ENCODE data around the gene HOXD1. TPM values are rescaled to one million over a fixed set of nuclear protein-coding genes. Genes with fewer than 3 reads are reported as not detected.

HOXD1 gene
- total RNA-seq, 4 donors from 2014 or later: 0.38 to 2.1 (median 1.1) TPM

DNA sequence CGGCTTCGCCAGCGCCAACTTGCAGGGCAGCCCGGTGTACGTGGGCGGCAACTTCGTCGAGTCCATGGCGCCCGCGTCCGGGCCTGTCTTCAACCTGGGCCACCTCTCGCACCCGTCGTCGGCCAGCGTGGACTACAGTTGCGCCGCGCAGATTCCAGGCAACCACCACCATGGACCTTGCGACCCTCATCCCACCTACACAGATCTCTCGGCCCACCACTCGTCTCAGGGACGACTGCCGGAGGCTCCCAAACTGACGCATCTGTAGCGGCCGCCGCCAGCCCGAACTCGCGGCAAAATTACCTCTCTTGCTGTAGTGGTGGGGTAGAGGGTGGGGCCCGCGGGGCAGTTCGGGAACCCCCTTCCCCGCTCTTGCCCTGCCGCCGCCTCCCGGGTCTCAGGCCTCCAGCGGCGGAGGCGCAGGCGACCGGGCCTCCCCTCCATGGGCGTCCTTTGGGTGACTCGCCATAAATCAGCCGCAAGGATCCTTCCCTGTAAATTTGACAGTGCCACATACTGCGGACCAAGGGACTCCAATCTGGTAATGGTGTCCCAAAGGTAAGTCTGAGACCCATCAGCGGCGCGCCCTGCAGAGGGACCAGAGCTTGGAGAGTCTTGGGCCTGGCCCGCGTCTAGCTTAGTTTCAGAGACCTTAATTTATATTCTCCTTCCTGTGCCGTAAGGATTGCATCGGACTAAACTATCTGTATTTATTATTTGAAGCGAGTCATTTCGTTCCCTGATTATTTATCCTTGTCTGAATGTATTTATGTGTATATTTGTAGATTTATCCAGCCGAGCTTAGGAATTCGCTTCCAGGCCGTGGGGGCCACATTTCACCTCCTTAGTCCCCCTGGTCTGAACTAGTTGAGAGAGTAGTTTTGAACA is 16.2 kb upstream of the HOXD1 start:
- TF ChIP-seq, protein P1, sequence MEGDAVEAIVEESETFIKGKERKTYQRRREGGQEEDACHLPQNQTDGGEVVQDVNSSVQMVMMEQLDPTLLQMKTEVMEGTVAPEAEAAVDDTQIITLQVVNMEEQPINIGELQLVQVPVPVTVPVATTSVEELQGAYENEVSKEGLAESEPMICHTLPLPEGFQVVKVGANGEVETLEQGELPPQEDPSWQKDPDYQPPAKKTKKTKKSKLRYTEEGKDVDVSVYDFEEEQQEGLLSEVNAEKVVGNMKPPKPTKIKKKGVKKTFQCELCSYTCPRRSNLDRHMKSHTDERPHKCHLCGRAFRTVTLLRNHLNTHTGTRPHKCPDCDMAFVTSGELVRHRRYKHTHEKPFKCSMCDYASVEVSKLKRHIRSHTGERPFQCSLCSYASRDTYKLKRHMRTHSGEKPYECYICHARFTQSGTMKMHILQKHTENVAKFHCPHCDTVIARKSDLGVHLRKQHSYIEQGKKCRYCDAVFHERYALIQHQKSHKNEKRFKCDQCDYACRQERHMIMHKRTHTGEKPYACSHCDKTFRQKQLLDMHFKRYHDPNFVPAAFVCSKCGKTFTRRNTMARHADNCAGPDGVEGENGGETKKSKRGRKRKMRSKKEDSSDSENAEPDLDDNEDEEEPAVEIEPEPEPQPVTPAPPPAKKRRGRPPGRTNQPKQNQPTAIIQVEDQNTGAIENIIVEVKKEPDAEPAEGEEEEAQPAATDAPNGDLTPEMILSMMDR (IDR thresholded peaks at IDR 0.05; ENCODE audit: low read depth): no peak

DNA sequence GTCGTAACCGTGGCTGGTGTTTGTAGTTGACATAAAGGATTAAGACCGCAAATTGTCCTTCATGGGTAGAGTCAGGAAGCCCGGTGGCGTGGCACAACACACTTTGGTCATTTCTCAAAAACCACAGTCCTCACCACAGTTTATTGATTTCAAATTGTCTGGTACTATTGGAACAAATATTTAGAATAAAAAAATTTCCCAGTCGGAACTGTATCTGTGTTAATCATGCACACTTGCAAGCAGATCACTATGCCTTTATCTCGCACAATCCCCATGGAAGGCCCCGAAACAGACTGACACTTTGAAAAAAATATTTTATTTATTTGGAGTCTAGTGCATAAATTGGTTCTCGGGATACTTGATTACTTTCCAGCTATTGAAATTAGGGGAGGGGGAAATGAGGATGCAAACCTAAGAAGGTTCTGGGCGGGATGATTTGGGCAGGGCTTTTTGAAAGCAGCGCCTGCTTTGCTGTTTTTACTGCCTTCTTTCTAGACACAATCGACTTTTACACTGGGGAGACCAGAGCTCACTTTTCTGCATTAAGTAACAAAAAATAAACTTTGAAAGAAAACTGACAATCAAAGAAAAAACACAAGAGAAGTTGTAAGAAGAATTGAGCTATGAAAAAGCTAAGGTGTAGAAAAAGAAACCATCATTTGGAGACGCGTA is 15.4 kb upstream of the HOXD1 start:
- TF ChIP-seq, protein P1 (IDR thresholded peaks at IDR 0.05; ENCODE audit: low read depth): no peak

DNA sequence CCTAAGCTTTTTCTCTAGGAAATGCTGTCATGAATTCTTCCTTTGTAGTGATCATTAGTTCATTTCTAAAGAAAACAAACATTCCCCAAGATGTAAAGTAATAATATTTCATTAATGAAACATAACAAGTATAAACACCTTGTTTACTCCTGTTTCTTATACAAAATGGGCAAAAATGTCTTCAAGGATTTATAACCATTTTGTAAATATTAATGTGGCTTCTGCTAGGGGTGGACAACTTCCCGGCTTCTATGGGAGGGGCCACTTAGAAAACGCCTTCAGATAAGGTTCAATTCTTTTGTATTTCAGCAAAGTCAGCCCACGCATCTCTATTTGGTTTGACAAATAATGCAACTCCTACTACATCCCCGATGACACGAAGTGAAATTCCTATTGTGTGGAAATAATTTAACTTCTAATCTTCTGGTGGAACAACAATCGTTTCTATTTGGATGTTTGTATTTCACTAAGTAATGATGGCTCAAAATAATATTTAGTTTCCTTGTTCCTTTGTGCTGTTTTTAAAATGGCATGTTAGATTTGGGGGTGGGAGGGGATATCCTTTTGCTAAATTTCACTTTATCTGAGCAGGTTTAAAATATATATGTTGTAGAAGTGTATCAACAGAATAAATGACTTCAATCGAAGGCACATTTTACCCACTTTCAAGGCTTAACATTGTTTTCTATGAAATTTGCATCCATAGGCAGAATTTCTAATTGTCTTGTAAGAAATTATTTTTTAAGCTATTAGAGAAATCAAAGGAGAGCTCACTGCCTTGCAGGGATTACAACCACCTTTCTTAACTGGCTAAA is 14.7 kb upstream of the HOXD1 start:
- TF ChIP-seq, protein P1 (IDR thresholded peaks at IDR 0.05; ENCODE audit: low read depth): no peak

DNA sequence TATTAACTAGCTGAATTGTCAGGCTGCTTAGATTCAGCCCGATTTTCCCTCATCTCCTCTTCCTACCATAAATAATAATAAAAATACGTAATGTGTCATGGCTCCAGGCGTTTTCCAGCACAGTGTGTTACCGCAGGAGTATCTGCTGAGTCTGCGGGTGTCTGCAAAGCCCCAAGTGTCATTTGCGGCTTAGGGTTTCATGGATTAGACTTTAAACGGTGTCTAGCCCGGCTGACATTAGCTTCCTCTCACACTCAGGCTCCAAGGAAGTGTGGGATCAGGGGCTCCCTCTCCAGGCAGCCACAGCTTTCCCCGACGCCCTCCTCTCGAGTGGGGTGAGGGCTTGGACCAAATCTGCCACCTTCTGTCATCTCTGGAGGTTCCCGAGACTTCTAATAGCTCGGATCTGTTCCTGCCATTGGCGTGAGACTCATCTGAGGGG is 14.1 kb upstream of the HOXD1 start:
- TF ChIP-seq, protein P1 (IDR thresholded peaks at IDR 0.05; ENCODE audit: low read depth): no peak

DNA sequence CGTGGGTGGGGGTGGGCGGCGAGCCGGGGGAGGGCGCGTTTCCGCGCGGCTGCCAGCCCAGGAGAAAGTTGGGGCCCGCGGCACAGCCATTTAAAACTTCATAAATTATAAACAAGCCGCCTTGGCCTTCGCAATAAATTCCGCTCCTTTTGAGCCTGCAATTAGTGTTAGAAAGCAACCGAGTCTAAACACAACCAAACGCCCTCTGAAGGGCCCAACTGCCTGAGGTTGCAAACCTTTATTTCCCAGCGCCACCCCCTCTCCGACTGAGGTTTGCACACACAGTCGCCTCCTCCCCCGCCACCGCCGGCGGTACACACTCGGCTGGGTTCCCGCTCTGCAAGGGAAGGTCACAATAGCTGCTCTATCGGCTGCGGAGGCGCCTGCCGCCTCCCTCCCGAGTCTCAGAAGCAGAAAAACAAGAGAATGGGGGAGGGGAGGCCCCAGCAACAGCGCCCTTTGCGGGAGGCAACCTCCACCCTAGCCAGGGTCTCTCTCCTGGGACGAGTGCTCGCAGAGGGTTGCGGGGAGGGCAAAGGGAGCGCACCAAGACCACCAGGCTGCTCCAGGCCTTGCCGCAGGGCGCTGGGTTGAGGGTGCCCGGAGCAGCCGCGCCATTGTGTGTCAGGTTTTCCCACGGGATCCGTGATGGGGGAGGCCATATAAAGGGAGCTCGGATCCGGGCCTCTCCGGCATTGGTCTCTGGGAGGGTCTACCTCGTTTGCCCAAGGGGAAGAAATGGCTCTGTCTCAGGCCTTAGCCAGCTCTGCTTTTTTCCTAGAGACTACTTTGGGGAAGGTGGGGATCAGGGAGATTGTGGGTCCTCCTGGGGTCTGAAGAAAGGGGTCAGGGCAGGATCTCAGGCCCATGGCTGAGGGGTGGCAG is 13.4 kb upstream of the HOXD1 start:
- TF ChIP-seq, protein P1 (IDR thresholded peaks at IDR 0.05; ENCODE audit: low read depth): no peak

DNA sequence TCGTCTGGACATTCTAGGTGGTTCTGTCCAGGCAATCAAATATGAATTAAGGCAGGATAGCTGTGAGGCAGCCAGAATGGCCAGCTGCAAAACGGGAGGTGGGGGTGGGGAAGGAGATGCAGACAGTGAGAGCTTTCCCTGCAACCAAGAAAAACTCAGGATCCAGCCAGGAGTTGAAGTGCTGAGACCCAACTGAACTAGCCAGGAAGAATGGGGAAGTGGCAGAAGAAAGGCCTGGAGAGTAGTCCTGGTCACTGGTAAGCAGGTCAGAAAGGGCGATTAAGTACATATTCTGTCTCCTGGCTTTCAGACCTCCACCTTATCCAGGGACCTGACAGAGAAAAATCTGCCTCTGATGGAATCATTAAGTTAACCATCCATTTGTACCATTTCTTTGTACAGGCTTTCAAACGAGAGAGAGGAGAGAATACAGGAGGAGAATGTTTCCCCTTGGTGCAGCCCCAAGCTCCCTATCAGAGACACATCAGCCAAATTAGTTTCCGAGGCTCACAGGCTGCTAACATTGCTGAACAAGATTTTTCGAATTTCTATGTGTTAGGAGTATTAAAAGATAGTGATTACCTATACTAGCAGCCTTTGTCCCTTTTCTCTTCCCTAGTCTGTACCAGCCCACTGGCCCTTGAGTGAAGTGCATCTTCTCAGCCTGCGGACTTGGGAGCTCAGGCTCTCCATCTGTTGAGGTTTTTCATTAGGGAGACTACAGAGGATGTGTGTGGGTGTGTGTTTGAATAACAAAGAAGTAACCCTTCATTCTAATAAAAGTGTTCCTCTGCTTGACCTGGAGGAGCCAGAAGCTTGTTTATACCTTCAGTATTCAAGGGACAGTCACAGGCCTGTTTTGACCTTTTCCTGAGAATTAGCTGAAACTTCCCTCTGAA is 12.5 kb upstream of the HOXD1 start:
- TF ChIP-seq, protein P1 (IDR thresholded peaks at IDR 0.05; ENCODE audit: low read depth): no peak
